H9 (cell line): ENCODE measurements around the gene IL1A. TPM values are rescaled to one million over a fixed set of nuclear protein-coding genes. Genes with fewer than 3 reads are reported as not detected.

Experiments used
- DNase-seq: peaks from one replicate; pipeline ENCODE4 v3.0.0-alpha.2; 2017
- H2AFZ ChIP-seq: one replicate; pipeline ENCODE4 v1.6.1; 2013; ENCODE audit warnings: mild to moderate bottlenecking, low read length, control low read depth, moderate library complexity
- H2AK5ac ChIP-seq: 2 replicates; pipeline ENCODE4 v1.6.1; 2013; ENCODE audit warnings: low read length, control low read depth, mixed read lengths; ENCODE audit not compliant: insufficient read length
- H2BK120ac ChIP-seq: one replicate; pipeline ENCODE4 v1.6.1; 2013; ENCODE audit warnings: low read depth, mild to moderate bottlenecking, low read length, control low read depth, inconsistent platforms; ENCODE audit not compliant: poor library complexity, severe bottlenecking
- H2BK12ac ChIP-seq: 2 replicates; pipeline ENCODE4 v1.6.1; 2013; ENCODE audit warnings: low read length, control low read depth, mixed read lengths, low read depth; ENCODE audit not compliant: insufficient read length
- H2BK15ac ChIP-seq: 2 replicates; pipeline ENCODE4 v1.6.1; 2013; ENCODE audit warnings: low read depth, low read length, control low read depth
- H2BK20ac ChIP-seq: one replicate; pipeline ENCODE4 v1.6.1; 2013; ENCODE audit warnings: low read depth, mild to moderate bottlenecking, low read length, control low read depth, inconsistent platforms; ENCODE audit not compliant: poor library complexity, severe bottlenecking
- H2BK5ac ChIP-seq: 2 replicates; pipeline ENCODE4 v1.6.1; 2013; ENCODE audit warnings: low read length, control low read depth, mixed read lengths; ENCODE audit not compliant: insufficient read length
- H3K14ac ChIP-seq: 2 replicates; pipeline ENCODE4 v1.6.1; 2013; ENCODE audit warnings: low read length, control low read depth; ENCODE audit not compliant: insufficient read depth
- H3K18ac ChIP-seq: 2 replicates; pipeline ENCODE4 v1.6.1; 2013; ENCODE audit warnings: low read depth, mild to moderate bottlenecking, mixed read lengths, low read length, control low read depth; ENCODE audit not compliant: insufficient read length
- H3K23ac ChIP-seq: 2 replicates; pipeline ENCODE4 v1.6.1; 2013; ENCODE audit warnings: low read length, control low read depth, mixed read lengths, low read depth; ENCODE audit not compliant: insufficient read length
- H3K23me2 ChIP-seq: 2 replicates; pipeline ENCODE4 v1.6.1; 2013; ENCODE audit warnings: low read depth, mild to moderate bottlenecking, mixed read lengths, low read length, control low read depth; ENCODE audit not compliant: insufficient read length, poor library complexity, severe bottlenecking
- H3K27ac ChIP-seq: 2 replicates; pipeline ENCODE4 v1.5.1; 2013; ENCODE audit warnings: low read length, control low read depth, mixed read lengths, low read depth; ENCODE audit not compliant: insufficient read length
- H3K27me3 ChIP-seq: 2 replicates; pipeline ENCODE4 v1.6.1; 2013; ENCODE audit warnings: low read length, control low read depth, inconsistent platforms; ENCODE audit not compliant: insufficient read depth
- H3K4ac ChIP-seq: 2 replicates; pipeline ENCODE4 v1.6.1; 2013; ENCODE audit warnings: low read depth, mild to moderate bottlenecking, control low read depth, inconsistent platforms, low read length, moderate library complexity
- H3K4me1 ChIP-seq: 2 replicates; pipeline ENCODE4 v1.6.1; 2013; ENCODE audit warnings: low read length, control low read depth, inconsistent platforms; ENCODE audit not compliant: insufficient read depth
- H3K4me2 ChIP-seq: 2 replicates; pipeline ENCODE4 v1.6.1; 2013; ENCODE audit warnings: low read length, control low read depth, mixed read lengths; ENCODE audit not compliant: insufficient read length, insufficient read depth
- H3K56ac ChIP-seq: 2 replicates; pipeline ENCODE4 v1.6.1; 2013; ENCODE audit warnings: low read depth, mild to moderate bottlenecking, mixed read lengths, low read length, control low read depth; ENCODE audit not compliant: insufficient read length
- H3K79me1 ChIP-seq: 2 replicates; pipeline ENCODE4 v1.6.1; 2013; ENCODE audit warnings: low read depth, mild to moderate bottlenecking, moderate library complexity, low read length, control low read depth, inconsistent platforms; ENCODE audit not compliant: insufficient read depth, poor library complexity, severe bottlenecking
- H3K79me2 ChIP-seq: 2 replicates; pipeline ENCODE4 v1.6.1; 2013; ENCODE audit warnings: low read length, control low read depth, inconsistent platforms; ENCODE audit not compliant: insufficient read depth
- H3K9ac ChIP-seq: 2 replicates; pipeline ENCODE4 v1.6.1; 2013; ENCODE audit warnings: low read length, control low read depth, mixed read lengths; ENCODE audit not compliant: insufficient read length; ENCODE audit errors: extremely low read depth
- H3K9me3 ChIP-seq: one replicate; pipeline ENCODE4 v1.6.1; 2013; ENCODE audit warnings: low read depth, low read length, inconsistent platforms; ENCODE audit not compliant: control insufficient read depth
- H3T11ph ChIP-seq: one replicate; pipeline ENCODE4 v1.6.1; 2013; ENCODE audit warnings: mild to moderate bottlenecking, low read length, control low read depth, inconsistent platforms
- H4K20me1 ChIP-seq: one replicate; pipeline ENCODE4 v1.6.1; 2013; ENCODE audit not compliant: control insufficient read depth, insufficient read length, insufficient read depth
- H4K5ac ChIP-seq: 2 replicates; pipeline ENCODE4 v1.6.1; 2013; ENCODE audit warnings: low read depth, mild to moderate bottlenecking, mixed read lengths, low read length, control low read depth; ENCODE audit not compliant: insufficient read length
- H4K8ac ChIP-seq: replicated peaks from 2 replicates; pipeline ENCODE4 v1.6.1; 2013; ENCODE audit warnings: low read length, control low read depth, mixed read lengths, low read depth; ENCODE audit not compliant: insufficient read length
- H4K91ac ChIP-seq: 2 replicates; pipeline ENCODE4 v1.6.1; 2013; ENCODE audit warnings: low read depth, mild to moderate bottlenecking, moderate library complexity, mixed read lengths, low read length, control low read depth; ENCODE audit not compliant: insufficient read length
- H3K27ac Mint-ChIP-seq, 3 experiments: 2 replicates in 2 of 3; 3 replicates in 1 of 3; pipeline ENCODE4 v1.8.0; 2020 to 2021; ENCODE audit warnings: mixed read lengths in 3 of 3, mild to moderate bottlenecking in 1 of 3, moderate library complexity in 1 of 3
- H3K27me3 Mint-ChIP-seq: 2 replicates; pipeline ENCODE4 v1.8.0; 2021; ENCODE audit warnings: low read depth, mild to moderate bottlenecking, moderate library complexity, mixed read lengths
- H3K36me3 Mint-ChIP-seq, 3 experiments: 2 replicates in 2 of 3; 3 replicates in 1 of 3; pipeline ENCODE4 v1.8.0; 2020 to 2021; ENCODE audit warnings: low read depth in 3 of 3, mixed read lengths in 3 of 3; ENCODE audit not compliant: insufficient read depth in 1 of 3
- H3K4me1 Mint-ChIP-seq, 2 experiments: 2 replicates each; pipeline ENCODE4 v1.8.0; 2020; ENCODE audit warnings: mixed read lengths in 2 of 2
- H3K4me3 Mint-ChIP-seq, 2 experiments: 2 replicates in 1 of 2; 3 replicates in 1 of 2; pipeline ENCODE4 v1.8.0; 2020 to 2021; ENCODE audit warnings: mild to moderate bottlenecking in 2 of 2, mixed read lengths in 2 of 2, moderate library complexity in 1 of 2
- H3K9me3 Mint-ChIP-seq, 2 experiments: 2 replicates in 1 of 2; 3 replicates in 1 of 2; pipeline ENCODE4 v1.8.0; 2020; ENCODE audit warnings: mild to moderate bottlenecking in 2 of 2, mixed read lengths in 2 of 2, moderate library complexity in 1 of 2
- total RNA-seq: library from RNA; stranded (reverse); gene quantifications from 2 replicates; pipeline ENCODE4 v1.2.1, GENCODE V29; 2021
- TF ChIP-seq, protein P1 (sequence below): fragments of 200-600 bp; sonication (generic); conservative IDR thresholded peaks from 3 replicates; pipeline ENCODE4 v1.8.0; 2021; ENCODE audit warnings: antibody characterized with exemption, mild to moderate bottlenecking

Gene IL1A
- total RNA-seq, 1 experiment from 2014 or later, result 0.35 TPM

DNA sequence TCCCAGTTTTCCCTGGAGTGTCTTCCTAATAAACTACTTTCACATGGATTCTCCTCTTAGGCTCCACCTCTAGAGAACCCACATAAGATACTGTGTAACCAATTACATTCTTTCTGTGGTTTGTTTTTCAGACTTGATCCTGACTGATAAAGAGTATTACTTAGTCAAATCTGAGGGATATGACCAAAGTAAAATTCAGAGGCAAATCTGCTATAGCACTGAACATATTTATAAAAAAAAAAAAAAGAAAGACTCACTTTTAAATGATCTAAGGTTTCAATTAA, 33.8 kb downstream of the IL1A start:
- peaks cover 3% of the 10 kb centered on the region for H3K79me1 ChIP-seq
- no peak overlapping the region for H2BK120ac ChIP-seq
- no peak overlapping the region for H3K4ac ChIP-seq
- no peaks in the 10 kb centered on the region for H3K23me2 ChIP-seq
- no peaks in the 10 kb centered on the region for H4K20me1 ChIP-seq
- H3K23ac ChIP-seq, result no peak overlapping the region
- Mint-ChIP-seq H3K4me3 (no peak overlapping the region), H3K9me3 (no peaks in the 10 kb centered on the region), H3K36me3 (peaks cover 16 to 58% (median 55%) of the 10 kb centered on the region in 3 experiments; a peak in 6 of 7 replicates), H3K4me1 (peaks cover 2 to 6% of the 10 kb centered on the region in 2 experiments; a peak in 3 of 4 replicates), H3K27me3 (no peaks in the 10 kb centered on the region), H3K27ac (peak overlapping the region in 2 of 3 experiments; percentile 39 to 84; a peak in 3 of 7 replicates)
- no peak overlapping the region for H2BK15ac ChIP-seq
- no peaks in the 10 kb centered on the region; the same call in 1 of the 2 replicates for H3K4me1 ChIP-seq
- no peak overlapping the region for H3T11ph ChIP-seq
- TF ChIP-seq, protein P1, sequence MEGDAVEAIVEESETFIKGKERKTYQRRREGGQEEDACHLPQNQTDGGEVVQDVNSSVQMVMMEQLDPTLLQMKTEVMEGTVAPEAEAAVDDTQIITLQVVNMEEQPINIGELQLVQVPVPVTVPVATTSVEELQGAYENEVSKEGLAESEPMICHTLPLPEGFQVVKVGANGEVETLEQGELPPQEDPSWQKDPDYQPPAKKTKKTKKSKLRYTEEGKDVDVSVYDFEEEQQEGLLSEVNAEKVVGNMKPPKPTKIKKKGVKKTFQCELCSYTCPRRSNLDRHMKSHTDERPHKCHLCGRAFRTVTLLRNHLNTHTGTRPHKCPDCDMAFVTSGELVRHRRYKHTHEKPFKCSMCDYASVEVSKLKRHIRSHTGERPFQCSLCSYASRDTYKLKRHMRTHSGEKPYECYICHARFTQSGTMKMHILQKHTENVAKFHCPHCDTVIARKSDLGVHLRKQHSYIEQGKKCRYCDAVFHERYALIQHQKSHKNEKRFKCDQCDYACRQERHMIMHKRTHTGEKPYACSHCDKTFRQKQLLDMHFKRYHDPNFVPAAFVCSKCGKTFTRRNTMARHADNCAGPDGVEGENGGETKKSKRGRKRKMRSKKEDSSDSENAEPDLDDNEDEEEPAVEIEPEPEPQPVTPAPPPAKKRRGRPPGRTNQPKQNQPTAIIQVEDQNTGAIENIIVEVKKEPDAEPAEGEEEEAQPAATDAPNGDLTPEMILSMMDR, result no peak
- no peaks in the 10 kb centered on the region for H3K27me3 ChIP-seq
- no peak overlapping the region for H2BK5ac ChIP-seq
- H4K91ac ChIP-seq, result no peak overlapping the region
- H3K56ac ChIP-seq, result no peak overlapping the region
- H3K27ac ChIP-seq, result no peak overlapping the region
- no peak overlapping the region for H2AFZ ChIP-seq
- H4K8ac ChIP-seq, result no peak overlapping the region
- no peaks in the 10 kb centered on the region for H3K79me2 ChIP-seq
- no peak overlapping the region for H3K14ac ChIP-seq
- no peak for DNase-seq
- no peaks in the 10 kb centered on the region for H3K9me3 ChIP-seq
- H2BK12ac ChIP-seq, result no peak overlapping the region
- no peak overlapping the region for H2AK5ac ChIP-seq
- no peak overlapping the region for H4K5ac ChIP-seq
- H3K4me2 ChIP-seq, result no peak overlapping the region
- H3K9ac ChIP-seq, result no peak overlapping the region
- H2BK20ac ChIP-seq, result no peak overlapping the region
- no peak overlapping the region for H3K18ac ChIP-seq
